Measurements from ENCODE around the gene BLTP2. TPM values are rescaled to one million over a fixed set of nuclear protein-coding genes. Genes with fewer than 3 reads are reported as not detected.
"Not testable (repeated sequence)": the region's sequence is repeated elsewhere in the genome, so short reads cannot be mapped to it uniquely, and the experiment has no call there.

The BLTP2 gene
- total and polyA plus RNA-seq, 9 donors, result 46.4 to 65.5 (median 52.2) TPM

DNA sequence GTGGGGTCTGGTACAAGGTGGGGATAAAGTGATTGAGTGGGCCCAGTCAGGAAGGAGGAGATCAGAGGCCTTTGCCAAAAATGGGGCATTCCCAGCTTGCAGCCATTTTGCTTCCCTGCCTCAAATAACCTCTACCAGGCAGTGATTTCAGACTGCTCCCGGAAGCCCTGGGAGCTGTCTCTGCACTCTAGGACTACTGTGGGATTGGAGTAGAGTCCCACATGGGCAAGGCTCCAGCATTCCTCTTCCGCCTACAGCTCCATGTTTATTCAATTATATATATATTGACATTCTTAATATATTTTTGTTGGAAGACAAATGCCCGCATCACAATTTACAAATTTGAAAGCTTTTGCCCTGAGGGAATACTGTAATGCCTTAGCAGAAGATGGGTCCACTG is 30.5 kb upstream of the BLTP2 start:
- no peaks in the 10 kb centered on the region for H3K9me3 ChIP-seq (replicated peaks; ENCODE audit: control insufficient read depth, low read depth, low read length)
- H3K36me3 ChIP-seq (ENCODE audit: control insufficient read depth, insufficient read depth, low read length), result peaks cover 75% of the 10 kb centered on the region
- WGBS (ENCODE audit: insufficient coverage), result no CpG with 5 or more reads among the region's 3 CpGs
- no peaks in the 10 kb centered on the region for H3K27me3 ChIP-seq (ENCODE audit: control insufficient read depth, insufficient read depth, low read length)
- H3K4me3 ChIP-seq (ENCODE audit: low read length), result no peak overlapping the region
- DNase-seq, result no peak
- no peaks in the 10 kb centered on the region for H3K4me1 ChIP-seq (ENCODE audit: control insufficient read depth, insufficient read depth, low read length)
- H3K27ac ChIP-seq (ENCODE audit: low read length), result no peak overlapping the region

DNA sequence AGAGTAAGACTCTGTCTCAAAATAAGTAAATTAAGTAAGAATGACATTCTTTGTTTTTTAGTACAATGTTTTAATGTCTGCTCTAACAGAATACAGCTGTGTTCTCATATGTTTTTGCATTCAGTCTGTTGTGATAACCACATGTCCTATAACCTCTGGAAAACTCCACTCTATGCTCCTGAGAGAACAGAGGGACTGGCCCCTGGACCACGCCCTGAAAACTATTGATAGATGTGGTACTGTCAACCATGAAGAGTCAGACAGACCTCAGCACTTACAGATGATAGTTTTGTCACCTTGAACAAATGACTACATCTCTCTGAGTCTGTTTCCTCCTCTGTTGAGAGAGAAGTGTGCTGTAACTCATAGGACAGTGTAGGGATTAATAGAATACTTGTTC is 25.0 kb upstream of the BLTP2 start:
- Histone ChIP-seq H3K4me1 (ENCODE audit: control insufficient read depth, insufficient read depth, low read length) (no peaks in the 10 kb centered on the region), H3K4me3 (ENCODE audit: low read length) (no peak overlapping the region), H3K27ac (ENCODE audit: low read length) (no peak overlapping the region), H3K27me3 (ENCODE audit: control insufficient read depth, insufficient read depth, low read length) (no peaks in the 10 kb centered on the region), H3K36me3 (ENCODE audit: control insufficient read depth, insufficient read depth, low read length) (peaks cover 51% of the 10 kb centered on the region), H3K9me3 (replicated peaks; ENCODE audit: control insufficient read depth, low read depth, low read length) (no peaks in the 10 kb centered on the region)
- no CpG with 5 or more reads among the region's 1 CpG for WGBS (ENCODE audit: insufficient coverage)
- no peak for DNase-seq

DNA sequence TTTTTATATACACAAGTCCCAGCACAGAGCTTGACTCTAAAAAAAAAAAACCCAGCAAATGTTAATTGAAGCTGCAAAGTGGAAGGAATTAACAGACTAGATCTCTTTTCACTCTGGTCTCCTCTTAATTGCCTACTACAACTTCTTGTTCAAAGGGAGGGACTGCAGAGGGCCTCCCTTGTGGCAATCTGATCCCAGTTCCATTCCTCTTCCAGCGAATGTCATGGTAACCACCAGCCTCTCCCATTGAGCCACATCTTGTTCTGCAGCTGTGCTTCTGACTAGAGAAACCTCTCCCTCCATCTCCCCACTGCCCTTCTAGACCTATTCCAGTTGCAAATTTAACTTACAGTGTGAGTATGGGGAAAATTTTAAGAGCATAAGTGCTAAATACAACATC is 22.9 kb upstream of the BLTP2 start:
- Histone ChIP-seq H3K27ac (ENCODE audit: low read length) (no peak overlapping the region), H3K4me1 (ENCODE audit: control insufficient read depth, insufficient read depth, low read length) (peaks cover 3% of the 10 kb centered on the region), H3K36me3 (ENCODE audit: control insufficient read depth, insufficient read depth, low read length) (peaks cover 32% of the 10 kb centered on the region), H3K4me3 (ENCODE audit: low read length) (no peak overlapping the region), H3K27me3 (ENCODE audit: control insufficient read depth, insufficient read depth, low read length) (no peaks in the 10 kb centered on the region), H3K9me3 (replicated peaks; ENCODE audit: control insufficient read depth, low read depth, low read length) (no peaks in the 10 kb centered on the region)
- no peak for DNase-seq
- WGBS (ENCODE audit: insufficient coverage), result 100% methylated on average over 1 of the region's 1 CpG

DNA sequence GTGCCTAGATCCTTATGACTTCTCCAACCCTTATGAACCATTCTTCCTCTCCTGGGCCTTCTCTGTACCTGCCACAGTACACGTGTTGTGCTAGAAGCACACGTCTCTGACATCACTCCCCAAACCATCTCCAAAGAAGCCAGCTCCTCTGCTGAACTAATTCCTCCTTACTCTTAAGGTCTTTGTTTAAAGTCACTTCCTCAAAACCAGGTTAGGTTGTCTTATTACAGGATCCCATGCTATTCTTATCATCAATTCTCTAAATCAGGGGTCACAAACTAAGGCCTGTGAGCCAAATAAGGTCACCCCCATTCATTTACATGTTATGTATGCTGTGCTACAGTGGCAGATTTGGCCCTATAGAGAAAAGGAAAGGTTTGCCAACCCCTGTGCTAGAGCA is 21.0 kb upstream of the BLTP2 start:
- no peak overlapping the region for H3K4me3 ChIP-seq (ENCODE audit: low read length)
- peaks cover 5% of the 10 kb centered on the region for H3K4me1 ChIP-seq (ENCODE audit: control insufficient read depth, insufficient read depth, low read length)
- peaks cover 20% of the 10 kb centered on the region for H3K36me3 ChIP-seq (ENCODE audit: control insufficient read depth, insufficient read depth, low read length)
- no peak overlapping the region for H3K27ac ChIP-seq (ENCODE audit: low read length)
- H3K27me3 ChIP-seq (ENCODE audit: control insufficient read depth, insufficient read depth, low read length), result no peaks in the 10 kb centered on the region
- DNase-seq, result no peak
- H3K9me3 ChIP-seq (replicated peaks; ENCODE audit: control insufficient read depth, low read depth, low read length), result no peaks in the 10 kb centered on the region
- WGBS (ENCODE audit: insufficient coverage), result no CpG with 5 or more reads among the region's 2 CpGs

DNA sequence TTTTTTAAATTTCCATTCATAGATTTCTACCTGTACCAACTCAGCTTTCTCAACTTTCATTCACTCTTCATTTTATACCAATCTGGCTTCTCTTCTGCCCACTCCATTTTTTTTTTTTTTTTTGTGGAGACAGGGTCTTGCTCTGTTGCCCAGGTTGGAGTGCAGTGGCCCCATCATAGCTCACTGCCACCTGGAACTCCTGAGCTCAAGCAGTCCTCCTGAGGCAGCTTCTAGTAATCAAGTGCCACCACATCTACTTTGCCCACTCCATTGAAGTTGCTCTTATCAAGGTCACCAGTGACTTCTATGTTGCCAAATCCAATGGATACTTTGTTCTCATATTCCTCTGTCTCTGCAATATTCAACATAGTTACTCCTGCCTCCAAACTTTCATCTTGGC is 18.8 kb upstream of the BLTP2 start:
- DNase-seq, result no peak
- no peaks in the 10 kb centered on the region for H3K27me3 ChIP-seq (ENCODE audit: control insufficient read depth, insufficient read depth, low read length)
- H3K27ac ChIP-seq (ENCODE audit: low read length), result no peak overlapping the region
- H3K4me3 ChIP-seq (ENCODE audit: low read length), result no peak overlapping the region
- H3K9me3 ChIP-seq (replicated peaks; ENCODE audit: control insufficient read depth, low read depth, low read length), result peaks cover 2% of the 10 kb centered on the region
- peaks cover 21% of the 10 kb centered on the region for H3K36me3 ChIP-seq (ENCODE audit: control insufficient read depth, insufficient read depth, low read length)
- H3K4me1 ChIP-seq (ENCODE audit: control insufficient read depth, insufficient read depth, low read length), result peaks cover 6% of the 10 kb centered on the region

DNA sequence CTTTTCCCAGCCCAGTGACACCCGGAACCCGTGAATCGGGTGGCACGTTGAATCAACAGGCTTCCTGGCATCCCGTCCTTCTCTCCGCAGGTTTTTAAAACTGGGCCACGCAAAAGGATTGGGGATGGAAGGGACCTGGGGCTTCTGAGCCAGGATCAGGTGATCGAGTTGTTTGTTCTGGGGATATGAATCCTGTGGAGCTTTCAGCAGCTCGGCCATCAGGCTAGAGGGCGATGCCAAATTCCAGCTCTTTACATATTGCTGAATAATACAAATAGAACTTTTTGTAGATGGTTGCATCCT is 17.5 kb upstream of the BLTP2 start:
- no peaks in the 10 kb centered on the region for H3K27me3 ChIP-seq (ENCODE audit: control insufficient read depth, insufficient read depth, low read length)
- DNase-seq, result no peak
- peak overlapping the region; percentile 96 for H3K4me3 ChIP-seq (ENCODE audit: low read length)
- H3K36me3 ChIP-seq (ENCODE audit: control insufficient read depth, insufficient read depth, low read length), result peaks cover 20% of the 10 kb centered on the region
- peaks cover 2% of the 10 kb centered on the region for H3K9me3 ChIP-seq (replicated peaks; ENCODE audit: control insufficient read depth, low read depth, low read length)
- peaks cover 6% of the 10 kb centered on the region for H3K4me1 ChIP-seq (ENCODE audit: control insufficient read depth, insufficient read depth, low read length)
- H3K27ac ChIP-seq (ENCODE audit: low read length), result peak overlapping the region; percentile 99
- no CpG with 5 or more reads among the region's 10 CpGs for WGBS (ENCODE audit: insufficient coverage)

DNA sequence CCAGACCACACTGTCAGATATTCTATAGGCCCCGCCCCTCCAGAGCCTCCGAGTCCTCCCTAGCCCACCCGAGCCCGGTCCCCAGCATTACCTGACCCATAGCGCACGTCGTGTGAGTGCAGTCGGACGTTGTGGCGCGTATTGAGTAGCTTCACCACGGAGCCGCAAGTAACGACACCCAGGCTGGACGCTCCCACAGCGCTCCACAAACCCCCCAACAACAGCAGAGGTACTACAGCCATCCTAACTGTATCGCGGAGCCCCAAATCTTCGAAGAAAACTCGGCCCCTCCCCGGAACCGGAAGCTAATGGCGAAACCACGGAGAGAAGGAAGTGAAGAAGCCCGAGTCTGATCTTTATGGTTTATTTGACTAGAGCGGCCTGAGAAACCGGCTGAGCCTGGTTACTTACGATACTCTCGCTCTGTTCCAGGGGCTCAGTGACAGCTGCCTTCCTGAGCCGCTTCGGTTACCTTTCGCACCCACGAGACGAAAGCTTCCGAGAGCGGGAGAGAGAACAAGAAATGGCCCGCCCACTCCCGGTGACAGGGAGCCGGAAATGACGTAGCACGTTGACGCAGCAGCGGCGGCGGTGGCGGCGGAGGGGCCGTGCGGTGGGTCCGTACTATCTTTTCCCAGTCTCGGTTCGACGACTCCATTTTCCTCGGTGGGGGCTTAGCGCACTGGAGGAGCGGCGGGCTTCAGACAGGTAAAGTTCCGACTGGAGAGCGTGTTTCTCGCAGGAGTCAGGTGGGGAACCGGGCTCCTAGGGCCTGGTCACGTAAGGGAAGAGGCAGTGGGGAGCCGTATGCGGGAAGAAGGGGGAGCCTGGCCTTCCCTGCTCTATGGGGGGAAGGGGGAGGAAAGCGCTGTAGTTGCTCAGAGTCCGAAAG is 16.9 kb upstream of the BLTP2 start, which contains the start of the genes SDF2 and SUPT6H:
Gene SDF2 (minus strand): TSS at position 272 of the 892 bp plus-strand sequence. CDS start 30 bp downstream, at position 242.
Gene SUPT6H (plus strand): TSS at position 571 of the 892 bp plus-strand sequence. CDS start 11,197 bp downstream, outside the sequence.
- peaks cover 6% of the 10 kb centered on the region for H3K4me1 ChIP-seq (ENCODE audit: control insufficient read depth, insufficient read depth, low read length)
- H3K4me3 ChIP-seq (ENCODE audit: low read length), result peak within 1 kb of the TSS; percentile 96
- peak; percentile 95 for DNase-seq
- peaks cover 24% of the 10 kb centered on the region for H3K36me3 ChIP-seq (ENCODE audit: control insufficient read depth, insufficient read depth, low read length)
- WGBS (ENCODE audit: insufficient coverage), result under 1% methylated on average over 55 of the region's 66 CpGs
- H3K27ac ChIP-seq (ENCODE audit: low read length), result peak within 1 kb of the TSS; percentile 99
- peaks cover 2% of the 10 kb centered on the region for H3K9me3 ChIP-seq (replicated peaks; ENCODE audit: control insufficient read depth, low read depth, low read length)
- H3K27me3 ChIP-seq (ENCODE audit: control insufficient read depth, insufficient read depth, low read length), result no peaks in the 10 kb centered on the region

GRCh38 chr17:28659497-28659881 is 14.5 kb upstream of the BLTP2 start:
- WGBS (ENCODE audit: insufficient coverage), result 98% methylated on average over 17 of the region's 23 CpGs
- not testable (repeated sequence) for H3K27me3 ChIP-seq (ENCODE audit: control insufficient read depth, insufficient read depth, low read length); H3K27ac ChIP-seq (ENCODE audit: low read length); H3K9me3 ChIP-seq (replicated peaks; ENCODE audit: control insufficient read depth, low read depth, low read length); DNase-seq; H3K4me3 ChIP-seq (ENCODE audit: low read length); H3K4me1 ChIP-seq (ENCODE audit: control insufficient read depth, insufficient read depth, low read length)
- H3K36me3 ChIP-seq (ENCODE audit: control insufficient read depth, insufficient read depth, low read length), result peaks cover 28% of the 10 kb centered on the region

GRCh38 chr17:28658766-28659496 is 14.0 kb upstream of the BLTP2 start:
- peaks cover 28% of the 10 kb centered on the region for H3K36me3 ChIP-seq (ENCODE audit: control insufficient read depth, insufficient read depth, low read length)
- WGBS (ENCODE audit: insufficient coverage), result 97% methylated on average over 33 of the region's 46 CpGs
- not testable (repeated sequence) for H3K9me3 ChIP-seq (replicated peaks; ENCODE audit: control insufficient read depth, low read depth, low read length)

DNA sequence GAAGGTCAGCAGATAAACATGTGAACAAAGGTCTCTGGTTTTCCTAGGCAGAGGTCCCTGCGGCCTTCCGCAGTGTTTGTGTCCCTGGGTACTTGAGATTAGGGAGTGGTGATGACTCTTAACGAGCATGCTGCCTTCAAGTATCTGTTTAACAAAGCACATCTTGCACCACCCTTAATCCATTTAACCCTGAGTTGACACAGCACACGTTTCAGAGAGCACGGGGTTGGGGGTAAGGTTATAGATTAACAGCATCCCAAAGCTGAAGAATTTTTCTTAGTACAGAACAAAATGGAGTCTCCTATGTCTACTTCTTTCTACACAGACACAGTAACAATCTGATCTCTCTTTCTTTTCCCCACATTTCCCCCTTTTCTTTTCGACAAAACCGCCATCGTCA is 13.4 kb upstream of the BLTP2 start:
- not testable (repeated sequence) for H3K27ac ChIP-seq (ENCODE audit: low read length); DNase-seq; H3K27me3 ChIP-seq (ENCODE audit: control insufficient read depth, insufficient read depth, low read length); H3K9me3 ChIP-seq (replicated peaks; ENCODE audit: control insufficient read depth, low read depth, low read length); H3K4me3 ChIP-seq (ENCODE audit: low read length); H3K4me1 ChIP-seq (ENCODE audit: control insufficient read depth, insufficient read depth, low read length)
- H3K36me3 ChIP-seq (ENCODE audit: control insufficient read depth, insufficient read depth, low read length), result peaks cover 28% of the 10 kb centered on the region
- WGBS (ENCODE audit: insufficient coverage), result 100% methylated on average over 3 of the region's 8 CpGs

More at GRCh38 chr17:28658766-28659496, 14.0 kb upstream of the BLTP2 start:
- not testable (repeated sequence) for H3K27me3 ChIP-seq (ENCODE audit: control insufficient read depth, insufficient read depth, low read length); H3K4me1 ChIP-seq (ENCODE audit: control insufficient read depth, insufficient read depth, low read length); H3K4me3 ChIP-seq (ENCODE audit: low read length); H3K27ac ChIP-seq (ENCODE audit: low read length); DNase-seq
